Peyer's patch (tissue), 4 donors: ENCODE data around the gene PCDHA5.
"Not testable (repeated sequence)": the region's sequence is repeated elsewhere in the genome, so short reads cannot be mapped to it uniquely, and the experiment has no call there.

Source experiments
- POLR2A ChIP-seq, 2 donors: fragments of 450-650 bp; IDR thresholded peaks; one replicate each; pipeline ENCODE4 v1.5.1; 2017; ENCODE audit warnings: antibody characterized with exemption in 2 of 2, mild to moderate bottlenecking in 2 of 2, moderate library complexity in 2 of 2
- TF ChIP-seq, protein P1 (sequence below), 6 experiments: fragments of 450-650 bp in 4 of 6; fragments of 200-600 bp in 2 of 6; sonication (generic) in 1 of 6; IDR thresholded peaks; one replicate each; pipeline ENCODE4 v1.5.1; 2017 to 2019; ENCODE audit warnings: antibody characterized with exemption in 6 of 6, mild to moderate bottlenecking in 3 of 6, moderate library complexity in 1 of 6

DNA sequence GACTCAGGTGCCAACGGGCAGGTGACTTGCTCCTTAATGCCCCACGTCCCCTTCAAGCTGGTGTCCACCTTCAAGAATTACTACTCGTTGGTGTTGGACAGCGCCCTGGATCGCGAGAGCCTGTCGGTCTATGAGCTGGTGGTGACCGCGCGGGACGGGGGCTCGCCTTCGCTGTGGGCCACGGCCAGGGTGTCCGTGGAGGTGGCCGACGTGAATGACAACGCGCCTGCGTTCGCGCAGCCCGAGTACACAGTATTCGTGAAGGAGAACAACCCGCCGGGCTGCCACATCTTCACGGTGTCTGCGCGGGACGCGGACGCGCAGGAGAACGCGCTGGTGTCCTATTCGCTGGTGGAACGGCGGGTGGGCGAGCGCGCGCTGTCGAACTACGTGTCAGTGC is 34.0 kb upstream of the PCDHA5 start:
- TF ChIP-seq, protein P1, sequence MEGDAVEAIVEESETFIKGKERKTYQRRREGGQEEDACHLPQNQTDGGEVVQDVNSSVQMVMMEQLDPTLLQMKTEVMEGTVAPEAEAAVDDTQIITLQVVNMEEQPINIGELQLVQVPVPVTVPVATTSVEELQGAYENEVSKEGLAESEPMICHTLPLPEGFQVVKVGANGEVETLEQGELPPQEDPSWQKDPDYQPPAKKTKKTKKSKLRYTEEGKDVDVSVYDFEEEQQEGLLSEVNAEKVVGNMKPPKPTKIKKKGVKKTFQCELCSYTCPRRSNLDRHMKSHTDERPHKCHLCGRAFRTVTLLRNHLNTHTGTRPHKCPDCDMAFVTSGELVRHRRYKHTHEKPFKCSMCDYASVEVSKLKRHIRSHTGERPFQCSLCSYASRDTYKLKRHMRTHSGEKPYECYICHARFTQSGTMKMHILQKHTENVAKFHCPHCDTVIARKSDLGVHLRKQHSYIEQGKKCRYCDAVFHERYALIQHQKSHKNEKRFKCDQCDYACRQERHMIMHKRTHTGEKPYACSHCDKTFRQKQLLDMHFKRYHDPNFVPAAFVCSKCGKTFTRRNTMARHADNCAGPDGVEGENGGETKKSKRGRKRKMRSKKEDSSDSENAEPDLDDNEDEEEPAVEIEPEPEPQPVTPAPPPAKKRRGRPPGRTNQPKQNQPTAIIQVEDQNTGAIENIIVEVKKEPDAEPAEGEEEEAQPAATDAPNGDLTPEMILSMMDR (IDR thresholded peaks at IDR 0.05) = not testable (repeated sequence)
- TF ChIP-seq POLR2A (IDR thresholded peaks at IDR 0.05) = not testable (repeated sequence)
